Breast epithelium (tissue), 3 donors: ENCODE measurements around the gene PDLIM7.
A peak's percentile ranks its signal among the peaks of the same experiment; 100 is the strongest.

ENCODE experiments used
- POLR2A ChIP-seq: fragments of 450-650 bp; IDR thresholded peaks from one replicate; pipeline ENCODE4 v1.6.1; 2016; ENCODE audit warnings: antibody characterized with exemption, mild to moderate bottlenecking, moderate library complexity
- TF ChIP-seq, protein P1 (sequence below), 3 donors: fragments of 450-650 bp; IDR thresholded peaks; one replicate each; pipeline ENCODE4 v1.5.1; 2016 to 2017; ENCODE audit warnings: antibody characterized with exemption in 3 of 3, mild to moderate bottlenecking in 3 of 3, moderate library complexity in 3 of 3

DNA sequence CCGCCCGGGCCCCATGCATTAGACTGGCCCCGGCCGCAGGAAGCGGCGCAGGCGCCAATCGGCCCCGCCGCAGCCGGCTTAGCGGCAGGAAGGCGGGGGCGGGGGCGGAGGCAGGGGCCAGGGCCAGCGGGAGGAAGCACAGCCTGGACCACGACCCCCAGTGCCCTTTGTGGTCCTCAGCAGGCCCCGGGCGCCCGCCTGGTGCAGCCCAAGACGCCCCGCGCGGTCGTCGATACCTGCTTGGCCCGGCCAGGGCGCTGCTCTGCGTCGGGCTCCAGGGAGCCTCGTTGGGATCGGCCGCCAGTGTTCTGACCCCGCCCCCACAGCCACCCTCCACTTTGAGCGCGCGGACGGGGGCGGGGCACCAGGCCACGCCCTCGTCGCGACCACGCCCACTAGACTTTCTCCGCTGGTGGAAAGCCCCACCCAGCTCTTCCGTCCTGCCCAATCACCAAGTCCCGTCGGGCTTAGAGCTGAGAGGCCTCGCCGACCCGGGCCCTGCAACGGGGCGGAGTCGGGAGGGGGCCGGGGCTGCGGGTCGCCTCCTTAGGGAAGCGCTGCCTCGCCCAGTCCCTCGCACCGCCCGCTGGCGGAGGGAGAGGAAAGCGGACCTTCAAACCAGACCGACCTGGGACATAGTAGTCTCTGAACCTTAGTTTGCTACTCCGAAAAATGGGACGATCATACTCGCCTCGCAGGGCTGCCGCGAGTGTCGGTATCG, at the start of gene PDLIM7:
- peak; percentile 37 for TF ChIP-seq POLR2A
- TF ChIP-seq, protein P1, sequence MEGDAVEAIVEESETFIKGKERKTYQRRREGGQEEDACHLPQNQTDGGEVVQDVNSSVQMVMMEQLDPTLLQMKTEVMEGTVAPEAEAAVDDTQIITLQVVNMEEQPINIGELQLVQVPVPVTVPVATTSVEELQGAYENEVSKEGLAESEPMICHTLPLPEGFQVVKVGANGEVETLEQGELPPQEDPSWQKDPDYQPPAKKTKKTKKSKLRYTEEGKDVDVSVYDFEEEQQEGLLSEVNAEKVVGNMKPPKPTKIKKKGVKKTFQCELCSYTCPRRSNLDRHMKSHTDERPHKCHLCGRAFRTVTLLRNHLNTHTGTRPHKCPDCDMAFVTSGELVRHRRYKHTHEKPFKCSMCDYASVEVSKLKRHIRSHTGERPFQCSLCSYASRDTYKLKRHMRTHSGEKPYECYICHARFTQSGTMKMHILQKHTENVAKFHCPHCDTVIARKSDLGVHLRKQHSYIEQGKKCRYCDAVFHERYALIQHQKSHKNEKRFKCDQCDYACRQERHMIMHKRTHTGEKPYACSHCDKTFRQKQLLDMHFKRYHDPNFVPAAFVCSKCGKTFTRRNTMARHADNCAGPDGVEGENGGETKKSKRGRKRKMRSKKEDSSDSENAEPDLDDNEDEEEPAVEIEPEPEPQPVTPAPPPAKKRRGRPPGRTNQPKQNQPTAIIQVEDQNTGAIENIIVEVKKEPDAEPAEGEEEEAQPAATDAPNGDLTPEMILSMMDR (IDR thresholded peaks at IDR 0.05), result peak in 1 of 3 donors; percentile 4
